Measurements from ENCODE around the gene MPI. TPM values are rescaled to one million over a fixed set of nuclear protein-coding genes. Genes with fewer than 3 reads are reported as not detected.
A peak's percentile ranks its signal among the peaks of the same experiment; 100 is the strongest.
"Not testable (repeated sequence)": the region's sequence is repeated elsewhere in the genome, so short reads cannot be mapped to it uniquely, and the experiment has no call there.

The MPI gene
- total RNA-seq, 1 donor from 2014 or later = 28.2 TPM

DNA sequence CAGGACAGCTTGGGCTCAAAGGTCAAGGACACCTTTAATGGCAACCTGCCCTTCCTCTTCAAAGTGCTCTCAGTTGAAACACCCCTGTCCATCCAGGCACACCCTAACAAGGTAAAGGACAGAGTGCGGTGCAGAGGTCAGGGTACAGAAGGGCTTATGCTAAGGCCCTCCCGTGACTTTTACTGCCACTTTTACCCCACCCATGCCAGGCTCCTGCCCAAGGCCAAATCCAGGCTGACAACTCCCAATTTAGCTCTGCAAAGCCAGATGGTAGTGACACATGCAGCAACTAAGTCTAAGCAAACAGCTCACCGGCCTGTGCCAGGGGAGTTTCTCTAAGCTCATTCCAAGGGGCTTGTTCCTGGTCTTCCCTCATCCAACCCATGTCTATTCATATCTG lies 1.6 kb downstream of the MPI start:
- ATAC-seq = peak; percentile 56

DNA sequence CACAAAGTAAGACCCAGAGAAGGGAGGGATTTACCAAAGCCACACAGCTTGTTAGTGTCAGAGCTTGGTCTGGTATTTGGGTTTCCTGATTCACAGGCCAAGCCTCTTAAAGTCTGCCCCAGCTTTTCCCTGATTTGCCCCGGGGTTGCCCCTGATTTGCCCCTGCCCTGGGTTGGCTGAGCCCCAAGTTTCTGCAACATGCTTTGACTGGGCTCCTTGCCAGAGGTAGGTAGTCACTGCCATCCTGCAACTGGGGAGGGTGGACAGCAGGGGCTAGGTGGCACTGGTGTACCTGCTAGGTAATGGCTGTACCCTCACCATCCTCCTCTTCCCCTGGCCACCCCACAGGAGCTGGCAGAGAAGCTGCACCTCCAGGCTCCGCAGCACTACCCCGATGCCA lies 2.5 kb downstream of the MPI start:
- peak; percentile 64 for ATAC-seq

DNA sequence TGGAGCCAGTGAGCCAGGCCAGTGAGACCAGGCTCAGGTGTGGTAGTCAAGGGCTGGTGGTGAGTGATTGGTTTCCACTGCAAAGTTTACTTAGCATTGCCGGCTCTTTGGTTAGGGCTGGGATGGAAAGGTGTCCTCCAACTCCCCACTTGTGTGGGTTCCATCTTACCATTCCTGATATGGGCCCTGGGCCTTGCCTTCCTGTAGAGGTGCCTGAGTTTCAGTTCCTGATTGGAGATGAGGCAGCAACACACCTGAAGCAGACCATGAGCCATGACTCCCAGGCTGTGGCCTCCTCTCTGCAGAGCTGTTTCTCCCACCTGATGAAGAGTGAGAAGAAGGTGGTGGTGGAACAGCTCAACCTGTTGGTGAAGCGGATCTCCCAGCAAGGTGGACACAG lies 3.1 kb downstream of the MPI start:
- no peak for ATAC-seq

DNA sequence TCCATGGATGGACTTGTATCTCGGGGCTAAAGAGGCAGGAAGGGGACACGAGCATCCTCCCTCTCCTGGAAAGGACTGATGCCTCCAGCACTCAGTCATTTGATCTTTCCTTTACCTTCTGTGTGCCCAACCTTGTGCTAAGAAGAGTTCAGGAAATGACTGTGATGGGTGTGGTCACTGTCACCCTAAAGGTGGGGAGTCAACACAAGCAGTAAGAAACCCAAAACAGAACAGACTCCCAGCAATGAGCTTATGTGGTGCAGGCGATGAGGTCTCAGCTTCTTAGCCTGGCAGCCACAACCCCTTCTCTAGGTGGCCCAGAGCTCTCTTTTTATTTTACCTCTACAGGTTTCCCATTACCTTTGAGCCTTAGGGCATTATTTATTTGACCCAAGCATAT lies 3.8 kb downstream of the MPI start:
- ATAC-seq = peak; percentile 19

DNA sequence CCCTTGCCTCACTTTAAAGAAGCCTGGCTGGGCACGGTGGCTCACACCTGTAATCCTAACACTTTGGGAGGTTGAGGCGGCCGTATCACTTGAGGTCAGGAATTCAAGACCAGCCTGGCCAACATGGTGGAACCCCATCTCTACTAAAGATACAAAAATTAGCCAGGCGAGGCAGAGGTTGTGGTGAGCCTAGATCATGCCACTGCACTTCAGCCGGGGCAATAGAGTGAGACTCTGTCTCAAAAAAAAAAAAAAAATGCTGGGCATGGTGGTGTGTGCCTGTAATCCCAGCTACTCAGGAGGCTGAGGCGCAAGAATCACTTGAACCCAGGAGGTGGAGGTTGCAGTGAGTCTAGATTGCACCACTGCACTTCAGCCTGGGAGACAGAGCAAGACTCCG lies 4.5 kb downstream of the MPI start:
- not testable (repeated sequence) for ATAC-seq

DNA sequence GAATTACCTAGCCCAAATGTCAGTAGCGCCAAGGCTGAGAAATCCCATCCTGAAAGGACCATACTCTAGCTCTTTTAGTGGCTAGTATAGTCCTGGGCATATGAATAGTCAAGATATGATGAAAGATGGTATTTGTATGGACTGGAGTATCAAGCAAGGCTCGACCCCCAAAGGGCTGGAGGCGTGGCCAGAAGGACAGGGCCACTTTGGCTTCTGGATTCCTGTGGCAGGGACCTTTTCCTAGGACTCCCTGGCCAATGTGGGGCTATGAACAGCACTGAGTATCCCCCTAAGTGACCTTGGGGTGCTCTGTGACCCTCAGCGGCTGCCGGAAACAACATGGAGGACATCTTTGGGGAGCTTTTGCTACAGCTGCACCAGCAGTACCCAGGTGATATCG lies 6.0 kb downstream of the MPI start:
- no peak for ATAC-seq

DNA sequence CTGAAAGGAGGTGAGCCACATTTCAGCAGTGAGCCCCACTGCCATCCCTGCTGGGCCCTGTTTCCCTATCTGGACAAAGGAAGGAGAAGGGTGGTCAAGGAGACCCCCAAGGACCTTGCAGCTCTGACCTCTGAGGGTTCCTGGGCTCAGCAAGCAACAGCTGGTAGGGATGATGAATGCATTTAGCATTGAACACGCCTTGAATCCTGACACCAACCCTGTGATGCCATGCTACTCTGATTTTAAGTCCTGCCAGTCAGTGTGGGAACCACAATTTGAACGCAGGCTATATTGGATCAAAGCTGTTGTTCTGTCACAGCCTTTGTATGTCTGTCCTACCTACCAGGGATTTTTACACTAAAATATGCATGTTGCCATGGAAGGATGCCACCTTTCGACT lies 6.5 kb downstream of the MPI start:
- no peak for ATAC-seq

DNA sequence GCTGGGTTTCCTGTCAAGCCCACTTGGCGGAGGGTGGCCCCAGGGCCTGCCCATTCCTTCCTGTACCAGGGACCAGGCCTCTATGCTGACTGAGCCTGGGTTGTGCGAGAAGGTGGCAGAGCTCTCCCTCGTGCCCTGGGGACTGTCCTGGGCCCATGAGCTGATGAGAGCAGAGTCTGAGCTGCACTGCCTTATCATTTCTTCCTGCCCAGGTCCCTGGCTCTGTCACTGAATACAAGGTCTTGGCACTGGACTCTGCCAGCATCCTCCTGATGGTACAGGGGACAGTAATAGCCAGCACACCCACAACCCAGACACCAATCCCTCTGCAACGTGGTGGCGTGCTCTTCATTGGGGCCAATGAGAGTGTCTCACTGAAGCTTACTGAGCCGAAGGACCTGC lies 7.5 kb downstream of the MPI start:
- no peak for ATAC-seq

DNA sequence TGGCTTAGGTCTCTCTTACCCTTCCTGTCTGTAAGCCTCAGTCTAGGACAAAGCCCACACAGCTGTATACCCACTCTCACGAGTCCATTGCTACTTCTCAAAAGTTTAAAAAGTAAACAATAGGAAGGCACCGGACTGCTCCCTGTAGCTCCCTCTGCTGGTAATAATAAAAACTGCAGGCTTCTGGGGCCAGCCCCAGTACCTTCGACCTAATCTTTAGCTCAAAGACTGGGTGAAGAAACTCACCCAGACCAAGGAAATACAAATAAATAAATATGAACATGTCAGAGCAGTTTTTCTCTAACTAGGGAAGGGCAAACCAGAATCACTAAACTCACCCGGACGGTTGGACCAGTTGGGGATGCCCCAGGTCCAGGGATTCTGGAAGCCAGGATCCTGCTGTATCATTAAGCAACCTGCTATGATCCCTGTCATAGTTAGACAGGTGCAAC lies 11.8 kb downstream of the MPI start:
- peak; percentile 73 for ATAC-seq

DNA sequence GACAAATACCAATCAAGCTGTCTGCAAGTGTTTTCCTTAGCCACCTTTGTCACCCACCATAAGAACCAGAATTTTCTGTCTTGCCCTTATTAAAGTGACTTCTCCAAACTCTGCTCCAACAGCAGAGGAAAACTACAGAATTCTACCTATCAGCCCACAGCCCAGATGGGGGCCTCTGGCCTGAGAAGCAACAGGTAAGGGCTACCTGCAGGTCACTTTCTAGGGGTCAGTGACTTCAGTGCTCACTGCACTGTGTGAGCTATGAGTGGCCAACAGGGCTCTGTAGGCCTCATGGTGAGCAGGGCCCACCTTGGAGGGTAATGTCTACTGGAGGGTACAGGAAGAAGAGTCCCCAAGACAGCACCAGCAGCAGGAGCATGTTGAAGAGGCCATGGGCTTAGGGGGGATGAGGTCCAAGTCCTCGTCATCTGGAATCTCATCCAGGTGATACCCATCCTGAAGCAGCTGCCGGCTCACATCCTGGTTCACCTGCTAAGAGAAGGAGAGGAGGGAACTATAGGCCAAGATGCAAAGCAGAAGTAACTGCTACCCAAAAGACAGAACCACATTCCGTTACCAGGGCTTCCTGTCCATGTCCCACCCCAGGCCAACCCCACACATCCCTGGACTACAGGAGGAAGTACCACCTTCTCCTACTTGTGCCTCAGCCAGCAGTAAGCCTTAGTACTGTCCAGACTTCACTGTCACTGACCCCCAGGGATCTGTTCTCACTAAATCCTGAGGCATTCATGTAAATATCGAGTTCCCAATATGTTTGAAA lies 12.6 kb downstream of the MPI start:
- ATAC-seq = no peak

DNA sequence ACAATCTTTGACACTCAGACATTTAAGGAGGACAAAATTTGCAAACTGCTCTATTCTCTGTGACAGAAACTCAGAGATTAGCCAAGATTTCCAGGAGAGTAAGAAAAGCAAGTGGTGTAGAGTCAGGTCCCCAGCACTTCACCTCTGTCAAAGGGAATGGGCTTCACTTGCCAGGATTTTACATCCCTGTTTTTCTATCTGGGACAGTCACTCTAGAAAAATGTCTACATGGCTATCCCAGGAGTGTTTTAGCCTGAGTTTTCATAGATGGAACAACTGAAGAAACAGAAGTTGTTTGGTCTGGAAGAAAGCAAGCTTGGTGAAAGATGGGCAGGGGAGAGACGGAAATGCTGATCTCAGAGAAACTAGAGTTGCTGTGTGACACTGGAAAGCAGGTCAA lies 13.8 kb downstream of the MPI start:
- ATAC-seq = no peak

DNA sequence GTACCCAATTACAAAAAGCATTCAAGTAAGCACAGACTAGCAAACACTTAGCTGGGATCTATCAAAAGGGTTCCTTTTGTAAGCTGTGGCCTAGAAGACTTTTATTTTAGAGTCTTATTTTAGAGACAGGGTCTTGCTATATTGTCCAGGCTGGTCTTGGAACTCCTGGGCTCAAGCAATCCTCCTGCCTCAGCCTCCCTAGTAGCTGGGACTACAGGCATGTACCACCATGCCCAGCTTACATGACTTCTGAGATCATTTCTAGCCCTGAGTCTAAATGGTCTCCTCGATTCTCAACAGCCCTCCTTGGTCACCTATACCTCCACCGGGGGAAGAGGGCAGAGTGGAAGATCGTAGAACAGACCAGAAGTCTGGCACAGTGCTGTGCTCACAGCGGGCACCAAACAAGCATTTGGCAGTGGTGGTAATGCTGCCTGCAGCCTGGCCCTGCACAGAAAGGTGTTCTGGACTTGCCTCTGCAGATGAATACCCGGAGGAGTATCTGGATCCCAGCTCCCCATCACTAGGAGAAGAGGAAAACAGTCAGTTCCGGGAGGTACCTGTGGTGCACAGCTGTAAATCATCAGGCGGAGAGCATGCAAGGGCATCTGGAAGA lies 14.5 kb downstream of the MPI start:
- ATAC-seq = no peak

DNA sequence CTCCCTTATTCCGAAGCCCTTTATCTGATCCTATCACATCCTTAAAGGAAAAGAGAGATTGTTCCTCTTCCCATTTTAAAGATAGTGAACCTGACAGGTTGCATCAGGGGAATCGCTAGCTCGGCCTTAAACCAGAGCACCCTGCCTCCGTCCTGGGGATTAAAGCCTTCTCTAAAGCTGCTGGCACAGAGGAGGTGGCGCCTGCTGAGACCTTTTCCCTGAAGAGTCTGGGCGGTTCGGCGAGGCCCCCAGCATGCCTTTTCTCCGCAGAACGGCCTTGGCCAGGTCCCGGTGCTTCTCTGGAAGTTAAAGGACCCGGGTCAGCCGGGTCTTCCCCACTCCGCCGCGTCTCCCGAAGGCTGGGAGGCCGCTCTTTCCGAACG lies 16.2 kb downstream of the MPI start:
- peak; percentile 11 for ATAC-seq

DNA sequence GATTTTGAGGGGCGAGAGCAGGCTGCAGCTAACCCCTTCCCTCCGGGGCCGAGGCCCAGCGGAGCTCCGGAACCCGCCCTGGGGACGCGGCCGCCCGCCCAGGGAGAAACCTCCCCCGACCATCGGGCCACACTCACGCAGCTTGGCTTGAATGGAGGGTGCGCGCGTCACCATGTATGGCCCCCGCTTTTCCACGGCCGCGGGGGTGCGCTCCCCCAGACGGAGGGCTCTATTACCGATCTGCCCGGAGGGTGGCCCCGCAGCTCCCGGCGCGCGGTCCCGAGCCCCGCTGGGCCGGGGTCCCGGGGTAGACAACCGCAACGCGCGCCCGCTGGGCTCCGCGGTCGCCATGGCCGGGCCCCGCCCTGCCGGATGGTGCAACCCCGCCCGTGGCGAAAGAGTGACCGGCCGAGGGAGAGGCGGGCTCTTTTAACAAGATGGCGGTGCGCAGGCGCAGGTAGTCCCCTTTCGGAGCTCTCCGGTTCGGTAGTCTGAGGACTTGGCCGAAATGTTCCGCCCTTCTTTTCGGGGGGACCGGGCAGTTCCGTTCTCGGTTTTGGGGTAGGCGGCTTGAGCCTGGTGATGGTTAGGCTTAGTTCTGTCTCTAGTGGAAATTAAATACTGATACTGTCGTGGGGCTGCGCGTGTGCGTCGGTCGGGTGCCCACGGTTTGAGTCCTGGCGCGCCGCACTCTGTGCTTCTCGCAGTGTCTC lies 16.8 kb downstream of the MPI start, which contains the start of gene FAM219B:
Gene FAM219B (minus strand): TSS at position 402 of the 713 bp plus-strand sequence. CDS start 51 bp downstream, at position 351.
- ATAC-seq = peak; percentile 86

DNA sequence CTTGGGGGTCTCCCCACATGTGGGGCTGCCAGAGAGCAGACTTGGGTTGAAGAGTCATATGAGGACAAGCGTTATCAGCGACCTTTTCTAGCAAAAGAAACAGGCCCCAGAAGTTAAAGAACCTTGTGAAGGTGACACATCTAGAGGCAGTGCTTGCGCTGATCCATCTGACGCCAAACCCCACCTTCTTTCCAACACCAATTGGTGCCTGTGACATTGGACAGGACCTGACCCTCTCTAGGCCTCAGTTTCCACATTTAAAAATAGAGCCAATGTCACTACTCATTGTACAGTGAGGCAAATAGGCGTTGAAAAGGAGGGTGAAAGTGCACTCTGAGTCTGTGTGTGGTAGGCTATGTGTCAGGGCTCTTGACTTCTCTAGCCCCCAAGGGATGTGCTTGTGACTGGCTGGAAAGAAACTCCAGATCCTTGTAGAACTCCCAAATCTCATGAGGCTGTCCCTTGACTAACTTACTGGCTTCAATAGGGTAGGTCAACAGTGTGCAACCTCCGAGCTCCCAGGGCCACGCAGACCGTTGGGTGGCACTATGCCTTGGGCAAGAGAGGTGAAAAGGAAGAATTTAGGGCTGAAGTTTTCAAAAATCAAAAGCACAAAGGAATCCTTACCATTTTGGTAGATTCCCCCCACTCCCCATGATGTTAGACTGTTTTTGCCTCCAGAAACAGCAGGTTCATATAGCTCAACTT lies 17.5 kb downstream of the MPI start:
- peak; percentile 41 for ATAC-seq

DNA sequence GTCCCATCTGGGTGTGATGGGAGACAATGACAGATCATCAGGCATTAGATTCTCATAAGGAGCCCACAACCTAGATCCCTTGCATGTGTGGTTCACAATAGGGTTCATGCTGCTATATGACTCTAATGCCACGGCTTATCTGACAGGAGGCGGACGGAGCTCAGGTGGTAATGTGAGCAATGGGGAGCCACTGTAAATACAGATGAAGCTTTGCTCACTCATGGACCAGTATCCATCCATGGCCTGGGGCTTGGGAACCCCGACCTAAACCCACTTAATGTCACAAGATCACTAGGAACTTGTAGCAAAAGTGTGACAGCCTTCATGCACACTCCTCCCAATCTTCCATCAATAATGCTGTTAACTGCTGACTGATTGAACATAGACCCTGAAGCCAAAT lies 18.8 kb downstream of the MPI start:
- ATAC-seq = no peak

DNA sequence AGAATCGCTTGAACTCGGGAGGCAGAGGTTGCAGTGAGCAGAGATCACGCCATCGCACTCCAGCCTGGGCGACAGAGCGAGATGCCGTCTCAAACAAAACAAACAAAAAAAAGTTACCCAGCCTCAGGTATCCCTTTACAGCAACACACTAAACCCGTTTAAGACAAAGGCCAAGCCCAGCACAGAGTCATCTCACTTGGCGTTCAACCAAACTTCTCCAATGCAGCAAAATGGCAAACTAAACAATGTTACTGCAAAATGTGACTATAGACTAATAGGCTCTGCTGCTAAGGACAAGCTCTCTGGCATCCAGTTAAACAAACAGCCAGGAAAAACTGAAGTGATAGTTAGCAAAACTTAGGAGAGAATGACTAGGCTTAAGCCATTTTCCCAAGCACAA lies 23.2 kb downstream of the MPI start:
- ATAC-seq = peak; percentile 62

DNA sequence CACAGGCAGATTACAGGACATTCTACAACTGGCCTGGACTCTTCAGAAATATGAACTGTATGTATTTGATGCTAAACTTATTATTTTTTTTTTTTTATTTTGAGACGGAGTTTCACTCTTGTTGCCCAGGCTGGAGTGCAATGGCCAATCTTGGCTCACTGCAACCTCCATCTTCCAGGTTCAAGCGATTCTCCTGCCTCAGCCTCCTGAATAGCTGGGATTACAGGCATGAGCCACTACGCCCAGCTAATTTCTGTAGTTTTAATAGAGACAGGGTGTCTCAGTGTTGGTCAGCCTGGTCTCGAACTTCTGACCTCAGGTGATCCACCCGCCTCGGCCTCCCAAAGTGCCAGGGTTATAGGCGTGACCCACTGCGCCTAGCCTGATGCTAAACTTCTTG lies 24.0 kb downstream of the MPI start:
- not testable (repeated sequence) for ATAC-seq

DNA sequence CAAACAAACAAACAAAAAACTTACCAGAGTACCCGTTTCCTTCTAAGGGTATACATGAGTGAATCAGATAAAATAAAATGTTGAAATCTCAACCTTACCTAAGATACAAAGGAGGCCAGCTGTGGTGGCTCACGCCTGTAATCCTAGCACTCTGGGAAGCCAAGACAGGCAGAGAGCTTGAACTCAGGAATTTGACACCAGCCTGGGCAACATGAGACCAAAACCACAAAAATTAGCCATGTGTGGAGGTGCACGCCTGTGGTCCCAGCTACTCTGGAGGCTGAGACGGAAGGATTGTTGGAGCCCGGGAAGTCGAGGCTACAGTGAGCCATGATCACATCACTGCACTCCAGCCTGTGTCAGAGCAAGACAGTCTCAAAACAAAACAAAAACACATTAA lies 27.8 kb downstream of the MPI start:
- no peak for ATAC-seq

DNA sequence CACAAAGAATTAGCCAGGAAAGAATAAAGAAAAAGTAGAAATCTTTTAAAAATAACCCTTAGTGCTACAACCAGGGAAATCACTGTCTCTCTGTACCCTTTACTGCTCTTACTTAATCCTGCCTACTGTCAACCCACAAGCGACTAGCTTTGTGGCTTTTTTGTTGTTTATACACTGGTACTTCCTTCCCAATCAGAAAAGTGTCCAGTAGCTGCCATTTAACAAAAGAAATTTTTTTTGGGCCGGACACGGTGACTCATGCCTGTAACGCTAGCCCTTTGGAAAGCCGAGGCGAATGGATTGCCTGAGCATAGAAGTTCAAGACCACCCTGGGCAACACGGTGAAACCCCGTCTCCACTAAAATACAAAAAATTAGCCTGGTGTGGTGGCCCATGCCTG lies 30.6 kb downstream of the MPI start:
- ATAC-seq = no peak

DNA sequence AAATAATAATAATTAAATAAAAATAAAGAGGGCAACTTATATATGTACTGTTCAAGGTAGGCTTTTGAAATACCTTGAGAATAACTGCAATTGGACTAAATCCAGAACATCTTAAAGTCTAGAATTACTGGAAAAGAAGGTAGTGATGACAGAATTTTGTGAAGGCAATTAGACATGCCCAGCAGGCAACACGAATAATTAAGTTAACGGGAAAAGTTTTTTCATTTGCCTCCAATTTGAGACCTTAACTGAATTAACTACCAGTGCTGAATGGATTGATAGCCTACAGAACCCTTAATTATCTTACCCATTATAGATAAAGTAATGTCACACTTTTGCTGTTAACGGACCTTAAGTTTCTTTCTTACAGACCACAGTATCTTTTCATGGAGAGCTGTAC lies 34.7 kb downstream of the MPI start:
- no peak for ATAC-seq

DNA sequence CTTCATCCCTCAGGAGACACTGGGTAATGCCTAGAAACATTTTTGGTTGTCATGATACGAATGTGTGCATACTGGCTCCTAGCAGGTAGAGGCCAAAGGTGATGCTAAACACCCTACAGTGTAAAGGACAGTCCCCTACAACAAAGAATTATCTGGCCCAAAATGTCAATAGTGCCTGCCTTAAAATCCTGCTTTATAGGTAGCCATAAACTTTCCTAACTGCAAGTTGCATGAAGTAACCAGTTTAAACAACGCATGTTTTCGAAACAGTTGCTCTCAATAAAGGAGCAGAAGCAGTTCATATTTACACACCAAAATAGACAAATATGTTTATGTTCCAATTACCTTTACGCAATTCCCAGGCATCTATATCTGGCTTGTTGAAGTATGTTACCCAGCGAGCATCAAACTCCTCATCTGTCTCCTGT lies 38.9 kb downstream of the MPI start:
- no peak for ATAC-seq

DNA sequence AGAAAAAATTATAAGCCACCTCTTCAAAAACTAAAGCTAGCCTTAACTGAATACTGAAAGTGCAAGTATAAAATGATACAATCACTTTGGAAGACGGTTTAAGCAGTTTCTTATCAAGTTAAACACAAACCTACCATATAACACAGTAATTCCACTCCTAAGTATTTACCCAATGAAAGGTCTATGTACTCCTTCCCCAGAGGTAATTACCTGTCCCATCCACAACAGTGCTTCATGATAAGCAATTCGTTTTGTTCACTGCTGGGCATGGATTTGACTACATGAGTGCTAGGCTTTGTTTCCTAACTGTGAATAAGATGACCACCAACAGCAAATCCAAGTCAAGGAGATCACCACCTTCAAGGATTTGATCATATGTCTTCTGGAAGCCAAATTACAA lies 43.7 kb downstream of the MPI start:
- no peak for ATAC-seq
